H4 (cell line): ENCODE measurements around the gene OBP2A. TPM values are rescaled to one million over a fixed set of nuclear protein-coding genes. Genes with fewer than 3 reads are reported as not detected.

Experiments
- DNase-seq: peaks from one replicate; pipeline ENCODE4 v3.0.0-alpha.2; 2015; ENCODE audit warnings: low spot score
- total RNA-seq: library from RNA; depleted of rRNA; stranded (reverse); fragments of >200 nt; shearing (Covaris generic); gene quantifications from 2 replicates; pipeline ENCODE4 v1.2.3, GENCODE V29; 2014

OBP2A gene
- total RNA-seq, 1 experiment from 2014 or later = not detected

DNA sequence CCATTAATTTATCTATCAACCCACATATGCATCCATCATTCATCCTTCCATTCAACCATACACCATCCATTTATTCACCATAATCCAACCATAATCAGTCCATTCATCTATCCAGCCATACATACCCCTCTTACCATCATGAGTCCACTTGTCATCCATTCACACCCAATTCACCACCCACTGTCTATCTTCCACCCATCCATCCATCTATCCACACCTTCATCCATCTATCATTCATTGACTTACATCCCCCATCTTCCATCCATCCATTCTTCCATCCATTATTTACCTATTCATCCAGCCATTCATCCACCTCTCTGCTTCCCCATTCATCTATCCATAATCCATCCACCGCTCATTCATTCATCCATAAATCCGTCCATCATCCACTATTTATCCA lies 33.4 kb downstream of the OBP2A start:
- DNase-seq = no peak

DNA sequence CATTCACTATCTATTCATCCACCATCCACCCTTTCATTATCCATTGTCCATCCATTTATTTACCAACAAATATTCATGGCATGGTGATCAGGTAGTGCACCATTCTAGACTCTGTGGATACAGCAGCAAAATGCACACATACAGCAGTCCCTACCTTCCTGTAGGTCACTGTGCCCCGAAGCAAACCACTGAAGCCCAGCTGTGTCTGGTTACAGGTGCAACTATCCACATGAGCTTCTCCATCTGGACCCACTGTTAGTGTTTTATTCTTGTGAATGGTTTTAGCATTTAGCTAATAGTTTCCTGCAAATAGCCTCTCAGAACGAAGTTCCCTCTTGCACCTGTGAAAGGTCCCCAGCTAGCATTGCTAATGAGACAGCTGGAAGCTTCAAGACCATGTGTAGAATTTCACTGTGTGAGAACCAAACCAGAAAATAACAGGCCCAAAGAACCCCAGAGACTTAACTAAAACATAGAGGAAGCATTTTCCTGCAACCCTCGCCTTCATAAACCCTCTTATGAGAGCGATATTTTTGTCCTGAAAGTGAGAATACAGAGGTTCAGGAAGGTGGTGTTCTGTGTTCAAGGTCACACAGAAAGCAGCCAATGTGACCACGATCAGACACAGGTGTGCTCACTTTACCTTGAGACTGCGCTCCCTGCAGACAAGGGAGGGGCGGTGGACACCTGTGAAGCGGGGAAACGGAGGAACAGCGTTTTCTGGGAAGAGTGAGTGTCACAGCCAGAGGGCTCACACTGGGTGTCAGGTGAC lies 34.1 kb downstream of the OBP2A start:
- DNase-seq = no peak

DNA sequence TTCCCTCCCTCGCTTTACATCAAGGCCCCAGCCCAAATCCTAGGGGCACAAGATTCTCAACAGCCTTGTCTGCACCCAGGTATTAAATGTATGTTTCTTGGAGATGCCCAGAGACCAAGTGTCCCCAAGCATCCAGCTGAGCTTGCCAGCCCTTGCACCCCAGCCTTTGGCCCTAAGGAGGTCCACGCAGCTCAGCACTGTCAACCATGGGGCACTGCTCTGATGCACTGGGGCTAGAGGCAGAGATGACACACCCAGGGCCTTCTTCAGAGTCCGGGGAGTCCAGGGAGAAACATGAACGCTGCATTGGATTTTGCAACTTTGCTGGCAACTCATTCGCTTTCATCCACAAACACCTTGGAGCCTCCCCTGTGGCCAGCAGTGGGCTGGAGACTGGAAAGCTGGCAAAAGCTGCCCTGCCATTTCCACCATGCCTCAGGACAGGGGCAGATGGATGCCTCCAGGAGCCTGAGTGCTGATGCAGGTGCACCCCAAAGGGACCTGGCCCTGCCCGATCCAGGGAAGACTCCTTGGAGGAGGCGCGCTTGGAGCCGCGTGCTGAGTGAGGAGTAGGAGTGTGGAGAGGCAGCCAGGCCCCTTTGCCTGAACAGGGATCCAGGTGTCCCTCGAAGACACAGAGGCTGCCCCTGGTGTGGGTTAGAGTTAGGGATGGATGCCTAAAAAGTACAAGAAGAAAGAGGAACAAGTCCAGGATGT lies 34.9 kb downstream of the OBP2A start:
- no peak for DNase-seq

DNA sequence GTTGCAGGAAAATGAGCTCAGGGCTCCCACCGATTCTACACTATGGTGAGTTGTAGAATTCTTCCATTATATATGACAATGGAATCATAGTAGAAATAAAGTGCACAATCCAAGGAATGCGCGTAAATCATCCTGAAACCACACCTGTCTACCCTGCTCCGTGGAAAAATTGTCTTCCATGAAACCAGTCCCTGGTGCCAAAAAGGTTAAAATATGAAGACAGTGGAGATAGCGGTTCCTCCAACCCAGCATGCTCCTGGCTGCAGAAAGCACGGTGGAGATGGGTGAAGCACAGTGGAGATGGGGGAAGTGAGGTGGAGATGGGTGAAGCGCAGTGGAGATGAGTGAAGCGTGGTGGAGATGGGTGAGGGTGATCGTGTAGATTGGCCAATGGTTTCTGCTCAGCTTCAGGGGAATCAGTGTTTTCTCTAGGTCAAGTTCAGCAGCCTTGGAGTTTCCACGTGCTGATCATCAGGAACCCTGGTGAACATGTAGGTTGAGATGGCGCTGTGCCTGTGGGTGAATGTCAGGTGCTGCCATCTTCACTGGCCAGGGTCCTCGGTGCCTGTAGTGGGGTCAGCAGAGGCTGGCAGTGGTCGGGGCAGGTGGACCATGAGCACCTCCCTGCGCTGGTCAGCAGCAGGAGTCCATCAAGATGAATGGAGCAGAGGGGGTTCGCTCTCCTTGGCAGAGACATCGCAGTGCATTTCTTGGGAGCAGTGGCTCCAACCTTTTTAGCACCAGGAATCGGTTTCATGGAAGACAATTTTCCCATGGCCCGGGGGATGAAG lies 35.9 kb downstream of the OBP2A start:
- no peak for DNase-seq

DNA sequence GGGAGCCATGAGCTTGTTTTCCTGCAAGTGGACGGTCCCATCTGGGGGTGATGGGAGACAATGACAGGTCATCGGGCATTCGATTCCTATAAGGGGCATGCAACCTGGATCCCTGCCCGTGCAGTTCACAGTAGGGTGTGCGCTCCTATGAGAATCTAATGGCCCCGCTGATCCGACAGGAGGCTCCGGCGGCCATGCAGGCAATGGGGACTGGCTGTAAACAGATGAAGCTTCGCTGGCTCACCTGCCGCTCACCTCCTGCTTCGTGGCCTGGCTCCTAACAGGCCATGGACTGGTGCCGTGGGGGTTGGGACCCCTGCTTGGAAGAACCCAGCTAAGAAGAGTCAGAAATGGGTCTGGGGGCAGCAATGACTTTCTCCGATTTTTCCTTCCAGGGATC lies 36.6 kb downstream of the OBP2A start:
- DNase-seq = no peak

DNA sequence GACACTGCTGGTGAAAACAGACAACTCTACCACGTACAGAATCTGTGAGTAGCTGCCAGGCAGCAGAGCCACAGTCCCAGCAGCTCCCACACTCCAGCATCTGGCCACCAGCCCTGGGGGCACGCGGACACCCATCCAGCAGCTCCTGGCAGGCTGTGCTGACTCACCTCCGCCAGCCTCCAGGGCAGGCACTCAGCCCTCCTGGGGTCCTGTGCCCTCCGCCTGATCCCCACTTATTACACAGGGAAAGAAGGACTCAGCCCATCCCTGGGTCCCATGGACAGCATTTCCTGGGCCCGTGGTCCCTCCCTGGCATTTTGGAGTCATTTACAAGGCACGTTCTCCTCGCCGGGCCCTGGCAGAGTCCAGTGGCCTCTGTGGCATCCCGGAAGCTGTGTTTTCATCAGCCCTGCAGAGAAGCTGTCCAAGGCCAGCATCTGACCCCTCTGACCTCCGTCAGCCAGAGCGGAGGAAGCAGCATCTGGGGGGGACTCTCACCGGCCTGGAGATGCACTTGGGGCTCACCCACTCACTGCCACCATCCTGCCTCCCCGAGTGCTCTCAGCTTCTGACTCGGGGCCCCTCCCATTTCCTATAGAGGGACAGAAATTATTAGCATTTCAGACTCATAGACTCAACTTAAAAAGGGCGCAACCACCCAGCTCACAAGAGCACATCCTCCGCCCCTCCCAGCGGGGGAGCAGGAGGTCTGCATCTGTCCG lies 37.2 kb downstream of the OBP2A start:
- DNase-seq = no peak

DNA sequence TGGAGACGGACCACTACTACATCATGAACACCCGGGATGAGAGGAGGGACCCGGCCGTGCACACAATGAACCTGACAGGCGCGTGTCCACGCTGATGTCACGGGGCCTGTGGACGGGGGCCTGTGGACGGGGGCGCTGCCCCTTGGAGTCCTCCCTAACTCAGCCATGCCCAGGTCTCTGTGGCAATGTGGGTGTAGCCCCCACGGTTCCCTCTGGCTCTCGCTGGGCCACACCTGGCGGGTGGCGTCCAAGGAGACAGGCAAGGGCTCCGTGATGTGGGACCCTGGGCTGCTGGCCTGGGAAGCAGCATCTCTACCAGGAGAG lies 37.7 kb downstream of the OBP2A start:
- DNase-seq = no peak

DNA sequence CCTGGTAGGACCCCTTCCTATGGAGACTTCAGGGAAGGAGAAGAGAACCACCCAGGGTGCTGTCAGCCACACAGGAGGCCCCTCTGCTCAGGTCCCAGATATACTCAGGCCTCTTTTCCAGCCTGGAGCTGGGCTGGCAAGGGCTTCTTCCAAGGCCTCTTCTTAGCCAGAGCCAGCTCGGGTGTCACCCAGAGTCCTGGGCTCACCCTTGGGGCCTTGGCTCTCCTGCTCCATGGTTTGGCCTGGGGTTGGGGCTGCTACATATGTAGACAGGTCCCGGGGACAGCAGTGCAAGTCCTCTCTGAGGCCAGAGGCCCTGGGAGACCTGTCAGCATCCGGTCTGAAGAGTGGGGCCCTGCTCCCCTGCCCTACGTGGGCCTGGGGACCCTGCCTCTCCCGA lies 38.4 kb downstream of the OBP2A start:
- DNase-seq = no peak

DNA sequence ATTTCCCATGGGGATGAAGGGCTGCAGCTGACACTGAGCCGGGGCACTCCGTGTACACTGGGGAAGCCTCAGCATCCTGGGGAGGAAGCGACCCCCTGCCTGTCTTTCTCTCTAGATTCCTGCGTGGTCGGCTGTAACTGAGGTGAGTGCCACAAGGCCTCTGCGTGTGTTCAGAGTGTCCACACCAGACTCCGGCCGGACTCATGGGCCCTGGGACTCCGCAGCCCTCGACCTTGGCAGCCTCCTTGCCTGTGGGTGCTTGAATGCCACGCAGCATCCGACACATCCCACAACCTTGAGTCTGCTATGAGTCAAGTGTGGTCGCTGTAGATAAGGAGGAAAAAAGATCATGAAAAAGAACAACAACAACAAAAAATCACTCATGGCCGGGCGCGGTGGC lies 39.0 kb downstream of the OBP2A start:
- DNase-seq = no peak

DNA sequence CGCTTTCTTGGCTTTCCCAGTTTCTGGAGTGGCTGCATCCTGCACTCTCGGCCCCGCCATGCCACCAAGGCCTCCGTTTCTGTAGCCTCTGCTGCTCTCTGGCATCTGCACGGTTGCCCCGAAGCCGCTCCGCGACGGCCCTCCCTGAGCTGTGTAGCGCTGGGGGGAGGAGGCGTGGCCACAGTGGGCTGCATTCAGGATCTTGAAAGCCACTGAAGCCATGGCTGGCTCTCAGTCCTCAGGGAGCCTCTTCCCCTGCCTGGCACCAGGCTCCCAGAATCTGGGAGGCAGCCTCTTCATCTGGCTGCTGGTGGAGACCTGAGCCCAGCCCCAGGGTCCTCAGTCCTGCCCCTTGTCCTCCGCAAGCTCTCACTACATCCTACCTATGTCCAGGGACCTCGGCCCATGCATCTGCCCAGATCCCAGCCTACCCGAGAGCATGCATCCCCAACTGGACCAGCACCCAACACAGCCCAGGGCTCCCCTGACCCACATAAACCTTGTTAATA lies 40.7 kb downstream of the OBP2A start:
- DNase-seq = no peak

DNA sequence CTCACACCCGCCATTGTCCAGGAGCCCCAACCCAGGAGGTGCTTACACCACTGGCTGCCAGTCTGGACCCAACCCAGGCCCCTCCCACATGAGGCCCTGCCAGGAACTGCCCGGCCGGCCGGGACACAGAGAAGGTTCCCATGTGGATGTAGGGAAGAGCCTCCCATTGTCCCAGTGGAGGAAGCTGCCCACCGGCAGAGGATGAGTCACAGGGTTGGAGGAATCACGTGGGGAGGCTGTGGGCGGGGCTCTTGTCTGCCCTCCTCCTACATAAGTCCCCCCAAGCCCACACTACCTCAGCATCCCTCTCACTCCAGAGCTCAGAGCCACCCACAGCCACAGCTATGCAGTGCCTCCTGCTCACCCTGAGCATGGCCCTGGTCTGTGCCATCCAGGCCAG lies 41.7 kb downstream of the OBP2A start:
- no peak for DNase-seq

DNA sequence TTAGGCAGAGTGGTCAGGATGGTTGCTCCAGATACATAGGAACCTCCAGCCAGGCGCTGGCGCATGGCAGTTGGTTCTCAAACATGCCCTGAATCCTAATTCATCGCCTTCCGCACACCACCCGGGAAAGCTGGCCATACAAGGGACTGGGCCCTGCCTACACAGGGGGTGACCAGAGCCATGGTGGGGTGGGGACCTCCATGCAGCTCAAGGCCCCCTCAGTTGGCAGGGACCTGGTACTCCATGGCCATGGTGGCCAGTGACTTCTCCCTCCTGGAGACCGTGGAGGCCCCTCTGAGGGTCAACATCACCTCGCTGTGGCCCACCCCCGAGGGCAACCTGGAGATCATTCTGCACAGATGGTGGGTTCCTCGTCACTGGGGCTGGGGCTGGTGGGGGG lies 42.4 kb downstream of the OBP2A start:
- no peak for DNase-seq

DNA sequence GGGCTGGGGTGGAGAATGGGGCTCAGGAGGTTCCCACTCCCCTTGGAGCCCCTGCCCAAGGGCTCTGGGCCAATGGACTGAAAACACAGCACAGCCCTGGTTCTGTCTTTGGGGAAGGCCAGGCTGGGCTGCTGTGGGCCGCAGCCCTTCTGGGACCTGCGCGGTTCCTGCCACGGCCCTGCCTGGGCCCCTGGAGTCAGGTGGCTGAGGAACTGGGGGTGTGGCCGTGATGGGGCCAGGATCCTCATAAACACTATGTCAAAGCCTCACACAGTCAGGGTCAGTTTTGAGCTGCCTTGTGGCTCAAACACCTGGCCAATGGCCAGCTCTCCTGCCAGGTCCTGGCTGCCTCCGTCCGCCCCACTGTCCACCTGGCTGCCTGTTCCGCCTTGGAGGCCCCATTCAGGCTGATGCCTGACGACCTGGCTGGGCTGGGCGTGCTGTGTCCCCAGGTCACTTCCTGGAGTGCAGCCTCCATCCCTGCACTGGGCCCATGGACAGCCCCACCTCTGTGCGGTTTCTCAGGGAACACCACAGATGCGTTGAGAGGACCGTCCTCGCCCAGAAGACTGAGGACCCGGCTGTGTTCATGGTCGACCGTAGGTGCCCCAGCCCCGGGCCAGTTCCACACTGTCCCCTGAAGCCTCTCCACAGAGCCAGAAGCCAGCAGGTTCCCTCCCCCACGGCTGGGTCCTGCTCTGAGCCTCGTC lies 43.1 kb downstream of the OBP2A start:
- no peak for DNase-seq

DNA sequence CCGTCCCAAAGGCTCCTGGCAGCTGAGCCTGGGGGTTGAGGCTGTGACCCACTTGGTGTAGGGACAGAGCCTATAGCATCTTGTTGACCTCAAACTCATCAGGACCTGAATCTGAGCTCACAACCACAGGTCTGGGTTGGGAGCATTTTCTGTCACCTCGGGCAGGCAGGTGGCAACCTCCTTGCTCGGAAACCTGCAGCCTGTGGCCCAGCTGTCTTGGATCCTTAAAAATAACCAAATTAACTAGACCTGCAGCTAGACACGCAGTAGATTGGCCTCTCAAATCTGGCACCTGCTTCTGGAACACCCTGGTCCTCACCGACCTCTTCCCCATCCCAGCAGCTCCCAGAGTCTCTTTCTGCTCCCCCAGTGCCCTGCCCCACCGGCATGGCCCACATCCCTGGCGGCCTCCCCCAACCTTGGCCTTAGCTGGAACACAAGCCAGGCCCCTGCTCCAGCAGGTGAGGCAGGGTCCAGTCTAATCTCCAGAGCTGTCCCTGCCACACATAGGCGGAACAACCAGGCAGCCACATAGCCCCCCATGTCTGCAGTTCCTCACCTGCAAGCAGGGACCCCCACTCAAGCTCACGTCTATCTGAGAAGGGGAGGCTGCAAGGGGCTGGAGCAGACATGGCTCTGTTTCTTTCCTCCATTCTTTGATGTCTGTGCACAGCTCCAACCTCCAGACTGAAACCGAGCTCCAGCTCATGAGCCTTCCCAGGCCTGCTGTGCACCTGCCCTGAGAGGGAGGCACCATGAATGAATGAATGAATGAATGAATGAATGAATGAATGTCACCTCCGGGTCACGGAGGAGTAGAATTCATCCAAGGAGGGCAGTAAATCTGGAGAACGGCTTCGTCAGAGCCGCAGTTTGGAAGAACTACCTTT lies 43.9 kb downstream of the OBP2A start:
- DNase-seq = no peak

DNA sequence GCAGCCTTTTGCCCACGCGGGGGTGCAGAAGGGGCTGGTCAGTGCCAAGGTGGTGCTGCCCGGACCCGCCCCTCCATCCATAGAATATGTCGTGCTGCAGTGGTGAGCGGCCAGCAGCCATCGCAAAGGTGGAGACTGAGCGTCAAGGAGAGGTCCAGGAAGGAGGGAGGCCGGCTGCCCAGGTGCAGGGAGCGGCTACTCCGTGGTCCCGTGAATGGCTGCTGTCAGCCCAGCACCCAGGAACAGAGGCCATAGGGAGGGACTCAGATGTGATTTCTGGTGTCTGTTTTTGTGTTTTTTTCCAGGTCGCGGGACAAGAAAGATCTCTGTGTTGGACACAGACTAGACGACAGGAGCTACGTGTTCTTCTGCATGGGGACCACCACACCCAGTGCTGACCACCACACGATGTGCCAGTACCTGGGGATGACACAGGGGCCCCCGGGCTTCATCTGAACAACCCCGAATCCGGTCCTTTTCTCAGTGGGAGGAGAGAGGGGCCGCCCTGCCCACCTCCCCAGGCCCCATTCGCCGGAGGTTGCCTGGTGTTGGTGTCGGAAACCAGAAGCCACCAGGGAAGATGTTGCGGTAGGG lies 44.7 kb downstream of the OBP2A start:
- DNase-seq = no peak

DNA sequence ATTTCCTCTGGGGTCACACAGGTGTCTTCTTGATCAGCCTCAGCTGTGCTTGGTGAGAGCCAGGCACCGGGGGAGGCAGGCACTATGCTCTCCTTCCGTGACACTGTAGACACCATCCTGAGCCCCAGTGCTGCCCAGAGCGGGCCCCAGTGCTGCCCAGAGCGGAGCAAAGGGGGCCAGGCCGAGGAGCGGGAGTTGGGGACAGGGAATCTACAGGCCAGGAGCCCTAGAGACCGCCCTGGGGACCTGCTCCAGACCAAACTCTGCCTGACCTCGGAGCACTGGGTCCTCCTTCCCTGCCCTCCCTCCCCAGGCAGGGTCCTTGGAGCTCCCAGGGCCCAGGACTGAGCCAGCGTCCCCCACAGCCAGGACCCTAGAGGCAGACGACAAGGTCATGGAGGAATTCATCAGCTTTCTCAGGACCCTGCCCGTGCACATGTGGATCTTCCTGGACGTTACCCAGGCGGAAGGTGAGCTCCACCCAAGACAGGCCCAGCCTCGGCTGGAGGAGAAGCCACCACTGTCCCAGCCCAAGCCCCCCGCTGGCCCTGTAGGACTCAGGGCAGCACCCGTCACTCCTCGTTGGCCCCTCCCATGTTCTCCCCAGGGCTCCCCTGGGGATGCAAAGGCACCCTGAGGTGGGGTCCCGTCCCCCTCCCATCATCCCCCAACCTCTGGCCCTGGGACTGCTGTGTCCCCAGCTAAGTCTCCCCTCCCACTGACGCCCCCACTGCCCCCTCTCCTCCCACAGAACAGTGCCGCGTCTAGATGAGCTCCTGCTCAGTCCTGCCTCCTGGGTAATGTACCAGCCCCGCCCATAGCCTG lies 45.8 kb downstream of the OBP2A start:
- DNase-seq = no peak

DNA sequence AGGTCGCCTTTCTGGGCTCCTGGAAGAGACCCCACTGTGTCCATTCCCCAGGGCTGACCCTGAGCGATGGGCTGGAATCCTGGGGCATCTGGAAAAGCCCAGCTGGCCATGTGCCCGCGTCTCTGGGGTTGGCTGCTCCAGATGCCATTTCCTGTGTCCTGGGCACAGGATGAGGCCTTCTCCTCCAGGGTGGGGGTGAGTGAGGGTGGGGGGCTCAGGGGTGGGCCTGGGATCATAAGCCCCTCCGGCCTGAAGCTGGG lies 46.3 kb downstream of the OBP2A start:
- DNase-seq = no peak

DNA sequence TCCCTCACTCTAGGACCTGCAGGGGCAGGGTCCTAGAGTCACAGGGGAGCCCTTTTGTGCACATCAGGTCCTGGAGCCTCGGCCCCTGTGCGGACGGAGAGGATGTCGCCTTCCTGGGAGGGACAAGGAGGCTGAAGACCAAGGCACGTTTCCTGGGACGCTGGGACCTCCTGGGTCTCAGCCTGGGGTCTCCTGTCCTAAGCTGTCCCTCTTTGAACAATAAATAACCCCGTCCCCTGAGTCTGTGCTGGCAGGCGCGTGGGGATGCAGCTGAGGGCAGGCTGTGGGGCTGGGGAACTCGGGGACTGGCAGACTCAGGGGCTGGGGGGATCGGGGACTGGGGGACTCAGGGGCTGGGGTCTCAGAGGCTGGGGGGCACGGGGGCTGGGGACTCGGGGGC lies 46.7 kb downstream of the OBP2A start:
- no peak for DNase-seq

DNA sequence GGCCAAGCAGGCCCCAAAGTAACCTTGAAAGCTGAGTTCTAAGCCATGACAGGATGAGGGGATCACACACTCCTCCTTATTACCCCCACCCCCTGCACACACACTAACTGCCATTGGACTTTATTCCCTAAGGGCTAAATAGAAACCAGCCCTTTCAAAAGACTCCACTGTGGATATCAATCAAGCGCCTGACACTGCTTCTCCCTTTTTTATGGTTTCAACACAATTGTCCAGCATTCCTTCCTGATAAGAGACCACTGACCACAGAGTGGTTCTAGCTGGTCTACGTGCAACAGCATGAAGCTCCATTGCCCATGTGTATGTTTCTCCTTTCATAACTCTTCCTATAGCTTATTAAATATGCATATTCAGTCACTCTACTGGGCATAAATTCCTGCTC lies 50.3 kb downstream of the OBP2A start:
- no peak for DNase-seq
